HEK293 (cell line): ENCODE data around the gene ZNF556.

Source experiments
- CTCF ChIP-seq: fragments of 450-650 bp; formaldehyde crosslinking; IDR thresholded peaks from 2 replicates; pipeline ENCODE4 v1.5.1; 2016; ENCODE audit warnings: missing biosample characterization, missing genetic modification characterization
- TCF7L2 ChIP-seq: IDR thresholded peaks from 2 replicates; pipeline ENCODE4 v1.6.1; 2011; ENCODE audit warnings: low read depth, mild to moderate bottlenecking, inconsistent platforms, low read length, moderate library complexity, borderline replicate concordance
- WT1 ChIP-seq: fragments of 450-650 bp; formaldehyde crosslinking; IDR thresholded peaks from 2 replicates; pipeline ENCODE4 v1.5.1; 2016; ENCODE audit warnings: missing biosample characterization, missing genetic modification characterization
- ZBTB26 ChIP-seq: fragments of 450-650 bp; formaldehyde crosslinking; optimal IDR thresholded peaks from 2 replicates; pipeline ENCODE3; 2016; ENCODE audit warnings: missing biosample characterization, mild to moderate bottlenecking, missing genetic modification characterization
- ZNF239 ChIP-seq: fragments of 450-650 bp; formaldehyde crosslinking; IDR thresholded peaks from 2 replicates; pipeline ENCODE4 v1.5.1; 2016; ENCODE audit warnings: missing biosample characterization, missing genetic modification characterization
- ZNF350 ChIP-seq: fragments of 450-650 bp; formaldehyde crosslinking; IDR thresholded peaks from 2 replicates; pipeline ENCODE4 v1.5.0; 2017; ENCODE audit warnings: missing biosample characterization, mild to moderate bottlenecking, missing genetic modification characterization
- ZNF658 ChIP-seq: fragments of 450-650 bp; formaldehyde crosslinking; IDR thresholded peaks from 2 replicates; pipeline ENCODE4; 2016; ENCODE audit warnings: missing biosample characterization, missing genetic modification characterization
- ZNF830 ChIP-seq: fragments of 450-650 bp; IDR thresholded peaks from 2 replicates; pipeline ENCODE4 v1.5.0; 2018; ENCODE audit warnings: missing biosample characterization, missing genetic modification characterization, low read depth, mild to moderate bottlenecking, moderate library complexity
- TF ChIP-seq, protein P1 (sequence below): fragments of 450-650 bp; formaldehyde crosslinking; IDR thresholded peaks from 2 replicates; pipeline ENCODE4 v1.5.1; 2016; ENCODE audit warnings: missing biosample characterization, missing genetic modification characterization

GRCh38 chr19:2902590-2903218 lies 35.6 kb downstream of the ZNF556 start:
- no peak for TF ChIP-seq ZBTB26
- no peak for TF ChIP-seq CTCF (tag by site-specific recombination)
- TF ChIP-seq ZNF830 = no peak
- TF ChIP-seq, protein P1, sequence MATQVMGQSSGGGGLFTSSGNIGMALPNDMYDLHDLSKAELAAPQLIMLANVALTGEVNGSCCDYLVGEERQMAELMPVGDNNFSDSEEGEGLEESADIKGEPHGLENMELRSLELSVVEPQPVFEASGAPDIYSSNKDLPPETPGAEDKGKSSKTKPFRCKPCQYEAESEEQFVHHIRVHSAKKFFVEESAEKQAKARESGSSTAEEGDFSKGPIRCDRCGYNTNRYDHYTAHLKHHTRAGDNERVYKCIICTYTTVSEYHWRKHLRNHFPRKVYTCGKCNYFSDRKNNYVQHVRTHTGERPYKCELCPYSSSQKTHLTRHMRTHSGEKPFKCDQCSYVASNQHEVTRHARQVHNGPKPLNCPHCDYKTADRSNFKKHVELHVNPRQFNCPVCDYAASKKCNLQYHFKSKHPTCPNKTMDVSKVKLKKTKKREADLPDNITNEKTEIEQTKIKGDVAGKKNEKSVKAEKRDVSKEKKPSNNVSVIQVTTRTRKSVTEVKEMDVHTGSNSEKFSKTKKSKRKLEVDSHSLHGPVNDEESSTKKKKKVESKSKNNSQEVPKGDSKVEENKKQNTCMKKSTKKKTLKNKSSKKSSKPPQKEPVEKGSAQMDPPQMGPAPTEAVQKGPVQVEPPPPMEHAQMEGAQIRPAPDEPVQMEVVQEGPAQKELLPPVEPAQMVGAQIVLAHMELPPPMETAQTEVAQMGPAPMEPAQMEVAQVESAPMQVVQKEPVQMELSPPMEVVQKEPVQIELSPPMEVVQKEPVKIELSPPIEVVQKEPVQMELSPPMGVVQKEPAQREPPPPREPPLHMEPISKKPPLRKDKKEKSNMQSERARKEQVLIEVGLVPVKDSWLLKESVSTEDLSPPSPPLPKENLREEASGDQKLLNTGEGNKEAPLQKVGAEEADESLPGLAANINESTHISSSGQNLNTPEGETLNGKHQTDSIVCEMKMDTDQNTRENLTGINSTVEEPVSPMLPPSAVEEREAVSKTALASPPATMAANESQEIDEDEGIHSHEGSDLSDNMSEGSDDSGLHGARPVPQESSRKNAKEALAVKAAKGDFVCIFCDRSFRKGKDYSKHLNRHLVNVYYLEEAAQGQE (tag by site-specific recombination) = no peak
- no peak for TF ChIP-seq ZNF350 (tag by site-specific recombination)
- no peak for TF ChIP-seq TCF7L2
- TF ChIP-seq ZNF658 (tag by site-specific recombination) = no peak
- no peak for TF ChIP-seq ZNF239
- TF ChIP-seq WT1 (tag by site-specific recombination) = no peak
